HEK293 (cell line): Measurements from ENCODE around the gene SLC6A6.

ENCODE experiments used
- CTCF ChIA-PET: fragments of 350-600 bp; formaldehyde crosslinking; extraction: SDS; loops from one replicate; lab custom pipeline; 2021; ENCODE audit warnings: antibody characterized with exemption; lab: Yijun Ruan, JAX
- POLR2A ChIA-PET: fragments of 300-600 bp; formaldehyde crosslinking; extraction: SDS; loops from one replicate; lab custom pipeline; 2020; ENCODE audit warnings: antibody characterized with exemption, inconsistent platforms; lab: Yijun Ruan, JAX
- H3K27ac ChIP-seq: fragments of 200-500 bp; sonication (Bioruptor generic); 2 replicates; pipeline ENCODE4 v1.5.1; 2014; ENCODE audit warnings: low read depth, low read length, control low read depth, inconsistent platforms; ENCODE audit errors: extremely low read depth
- H3K36me3 ChIP-seq, 2 experiments: fragments of 200-500 bp in 1 of 2; sonication (Bioruptor generic) in 1 of 2; 1 replicate in 1 of 2; 2 replicates in 1 of 2; pipeline ENCODE4 v1.5.1; 2014 to 2017; ENCODE audit warnings: inconsistent platforms in 2 of 2, low read length in 2 of 2; ENCODE audit not compliant: control insufficient read depth in 2 of 2, insufficient read depth in 1 of 2
- H3K4me1 ChIP-seq: fragments of 200-500 bp; sonication (Bioruptor generic); 2 replicates; pipeline ENCODE4 v1.5.1; 2014; ENCODE audit warnings: mild to moderate bottlenecking, low read length, inconsistent platforms; ENCODE audit not compliant: control insufficient read depth, insufficient read depth
- H3K4me3 ChIP-seq: 2 replicates; pipeline ENCODE4 v1.5.1; 2011; ENCODE audit warnings: low read depth, mild to moderate bottlenecking, control low read depth, low read length, moderate library complexity
- H3K9me3 ChIP-seq: fragments of 200-500 bp; sonication (Bioruptor generic); 2 replicates; pipeline ENCODE4 v1.5.1; 2014; ENCODE audit warnings: low read depth, low read length, inconsistent platforms; ENCODE audit not compliant: control insufficient read depth, insufficient read depth
- EGR2 ChIP-seq: fragments of 450-650 bp; formaldehyde crosslinking; IDR thresholded peaks from 2 replicates; pipeline ENCODE4 v1.5.1; 2016; ENCODE audit warnings: low read depth, missing biosample characterization, missing genetic modification characterization
- SCRT2 ChIP-seq: fragments of 450-650 bp; formaldehyde crosslinking; IDR thresholded peaks from 2 replicates; pipeline ENCODE4 v1.5.1; 2016; ENCODE audit warnings: missing biosample characterization, missing genetic modification characterization
- ZBTB8A ChIP-seq: fragments of 450-650 bp; formaldehyde crosslinking; IDR thresholded peaks from 2 replicates; pipeline ENCODE4 v1.5.1; 2016; ENCODE audit warnings: missing biosample characterization, missing genetic modification characterization
- ZFP3 ChIP-seq: fragments of 450-650 bp; formaldehyde crosslinking; IDR thresholded peaks from 2 replicates; pipeline ENCODE4 v1.5.1; 2016; ENCODE audit warnings: low read depth, missing biosample characterization, missing genetic modification characterization
- ZIC2 ChIP-seq: fragments of 450-650 bp; formaldehyde crosslinking; IDR thresholded peaks from 2 replicates; pipeline ENCODE4 v1.5.1; 2016; ENCODE audit warnings: missing biosample characterization, missing genetic modification characterization
- ZNF138 ChIP-seq: fragments of 450-650 bp; formaldehyde crosslinking; IDR thresholded peaks from 2 replicates; pipeline ENCODE4 v1.5.1; 2016; ENCODE audit warnings: missing biosample characterization, missing genetic modification characterization, borderline replicate concordance
- ZNF155 ChIP-seq: fragments of 450-650 bp; formaldehyde crosslinking; IDR thresholded peaks from 2 replicates; pipeline ENCODE4 v1.5.1; 2016; ENCODE audit warnings: missing biosample characterization, missing genetic modification characterization
- ZNF175 ChIP-seq: fragments of 450-650 bp; formaldehyde crosslinking; IDR thresholded peaks from 2 replicates; pipeline ENCODE4 v1.5.1; 2016; ENCODE audit warnings: missing biosample characterization, missing genetic modification characterization
- ZNF311 ChIP-seq: fragments of 450-650 bp; formaldehyde crosslinking; IDR thresholded peaks from 2 replicates; pipeline ENCODE4 v1.5.1; 2017; ENCODE audit warnings: missing biosample characterization, missing genetic modification characterization, borderline replicate concordance
- ZNF416 ChIP-seq: fragments of 450-650 bp; formaldehyde crosslinking; IDR thresholded peaks from 2 replicates; pipeline ENCODE4 v1.5.1; 2016; ENCODE audit warnings: missing biosample characterization, missing genetic modification characterization
- ZNF501 ChIP-seq: fragments of 450-650 bp; formaldehyde crosslinking; IDR thresholded peaks from 2 replicates; pipeline ENCODE4 v1.5.1; 2016; ENCODE audit warnings: missing biosample characterization, missing genetic modification characterization
- ZNF610 ChIP-seq: fragments of 450-650 bp; formaldehyde crosslinking; IDR thresholded peaks from 2 replicates; pipeline ENCODE4 v1.5.1; 2016; ENCODE audit warnings: missing biosample characterization, missing genetic modification characterization, borderline replicate concordance
- ZNF658 ChIP-seq: fragments of 450-650 bp; formaldehyde crosslinking; IDR thresholded peaks from 2 replicates; pipeline ENCODE4; 2016; ENCODE audit warnings: missing biosample characterization, missing genetic modification characterization
- ZNF707 ChIP-seq: fragments of 450-650 bp; formaldehyde crosslinking; IDR thresholded peaks from 2 replicates; pipeline ENCODE4 v1.5.1; 2016; ENCODE audit warnings: missing biosample characterization, missing genetic modification characterization
- TF ChIP-seq, protein P1 (sequence below): fragments of 450-650 bp; formaldehyde crosslinking; IDR thresholded peaks from 2 replicates; pipeline ENCODE4 v1.5.1; 2016; ENCODE audit warnings: missing biosample characterization, missing genetic modification characterization
- TF ChIP-seq, protein P2 (sequence below): fragments of 450-650 bp; formaldehyde crosslinking; IDR thresholded peaks from 2 replicates; pipeline ENCODE4 v1.5.1; 2016; ENCODE audit warnings: missing biosample characterization, missing genetic modification characterization
- TF ChIP-seq, protein P3 (sequence below): fragments of 450-650 bp; formaldehyde crosslinking; IDR thresholded peaks from 2 replicates; pipeline ENCODE4 v1.5.1; 2017; ENCODE audit warnings: missing biosample characterization, mild to moderate bottlenecking, missing genetic modification characterization, moderate library complexity

The SLC6A6 gene

DNA sequence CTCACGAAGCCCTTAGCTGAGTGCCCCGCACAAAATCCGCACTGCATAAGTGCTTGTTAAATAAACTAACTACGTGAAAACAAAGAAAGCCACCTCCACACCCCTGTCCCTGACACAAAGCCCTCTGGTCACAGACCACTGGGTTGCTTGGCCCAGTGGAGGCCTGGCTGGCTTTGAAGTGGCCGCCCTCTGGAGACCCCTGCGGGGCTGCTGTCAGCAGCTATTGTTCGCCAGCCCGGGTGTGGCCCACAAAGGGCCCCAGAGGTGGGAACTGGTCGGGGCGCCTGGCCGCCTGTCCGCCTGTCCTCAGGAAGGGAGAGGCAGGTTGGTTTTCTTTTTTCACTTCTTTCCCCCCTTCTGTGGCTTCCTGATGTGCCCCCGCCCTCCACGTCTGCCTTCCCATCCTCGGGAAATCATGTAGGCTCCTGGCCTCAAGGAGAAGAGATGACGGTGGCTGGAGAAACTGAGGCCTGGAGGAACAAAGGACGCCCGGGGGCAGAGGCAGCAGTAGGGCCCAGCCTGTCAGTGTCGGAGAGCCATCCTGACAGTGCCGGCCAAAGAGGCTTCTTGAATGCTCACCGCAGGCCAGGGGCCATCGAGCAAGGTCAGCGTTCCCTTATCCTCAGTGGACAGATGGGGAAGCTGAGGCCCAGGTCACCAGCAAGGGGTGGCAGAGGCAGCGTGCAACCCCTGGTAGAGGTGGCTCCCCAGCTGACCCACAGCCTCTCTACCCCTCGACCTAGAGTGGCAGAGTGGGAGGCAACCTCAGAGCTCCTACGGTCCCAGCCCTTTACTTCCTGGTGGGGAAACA lies 61.1 kb downstream of the SLC6A6 start (continued):
- TF ChIP-seq, protein P1, sequence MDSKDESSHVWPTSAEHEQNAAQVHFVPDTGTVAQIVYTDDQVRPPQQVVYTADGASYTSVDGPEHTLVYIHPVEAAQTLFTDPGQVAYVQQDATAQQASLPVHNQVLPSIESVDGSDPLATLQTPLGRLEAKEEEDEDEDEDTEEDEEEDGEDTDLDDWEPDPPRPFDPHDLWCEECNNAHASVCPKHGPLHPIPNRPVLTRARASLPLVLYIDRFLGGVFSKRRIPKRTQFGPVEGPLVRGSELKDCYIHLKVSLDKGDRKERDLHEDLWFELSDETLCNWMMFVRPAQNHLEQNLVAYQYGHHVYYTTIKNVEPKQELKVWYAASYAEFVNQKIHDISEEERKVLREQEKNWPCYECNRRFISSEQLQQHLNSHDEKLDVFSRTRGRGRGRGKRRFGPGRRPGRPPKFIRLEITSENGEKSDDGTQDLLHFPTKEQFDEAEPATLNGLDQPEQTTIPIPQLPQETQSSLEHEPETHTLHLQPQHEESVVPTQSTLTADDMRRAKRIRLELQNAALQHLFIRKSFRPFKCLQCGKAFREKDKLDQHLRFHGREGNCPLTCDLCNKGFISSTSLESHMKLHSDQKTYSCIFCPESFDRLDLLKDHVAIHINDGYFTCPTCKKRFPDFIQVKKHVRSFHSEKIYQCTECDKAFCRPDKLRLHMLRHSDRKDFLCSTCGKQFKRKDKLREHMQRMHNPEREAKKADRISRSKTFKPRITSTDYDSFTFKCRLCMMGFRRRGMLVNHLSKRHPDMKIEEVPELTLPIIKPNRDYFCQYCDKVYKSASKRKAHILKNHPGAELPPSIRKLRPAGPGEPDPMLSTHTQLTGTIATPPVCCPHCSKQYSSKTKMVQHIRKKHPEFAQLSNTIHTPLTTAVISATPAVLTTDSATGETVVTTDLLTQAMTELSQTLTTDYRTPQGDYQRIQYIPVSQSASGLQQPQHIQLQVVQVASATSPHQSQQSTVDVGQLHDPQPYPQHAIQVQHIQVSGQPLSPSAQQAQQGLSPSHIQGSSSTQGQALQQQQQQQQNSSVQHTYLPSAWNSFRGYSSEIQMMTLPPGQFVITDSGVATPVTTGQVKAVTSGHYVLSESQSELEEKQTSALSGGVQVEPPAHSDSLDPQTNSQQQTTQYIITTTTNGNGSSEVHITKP (tag by site-specific recombination) = no peak
- TF ChIP-seq EGR2 (tag by site-specific recombination) (no peak), ZNF311 (tag by site-specific recombination) (no peak), ZNF501 (tag by site-specific recombination) (no peak), ZIC2 (0 out of 2 replicates have a peak, but pooled peaks have one; percentile 31), ZBTB8A (no peak), ZNF175 (tag by site-specific recombination) (no peak), ZFP3 (tag by site-specific recombination) (no peak), ZNF416 (tag by site-specific recombination) (no peak)
- TF ChIP-seq, protein P2, sequence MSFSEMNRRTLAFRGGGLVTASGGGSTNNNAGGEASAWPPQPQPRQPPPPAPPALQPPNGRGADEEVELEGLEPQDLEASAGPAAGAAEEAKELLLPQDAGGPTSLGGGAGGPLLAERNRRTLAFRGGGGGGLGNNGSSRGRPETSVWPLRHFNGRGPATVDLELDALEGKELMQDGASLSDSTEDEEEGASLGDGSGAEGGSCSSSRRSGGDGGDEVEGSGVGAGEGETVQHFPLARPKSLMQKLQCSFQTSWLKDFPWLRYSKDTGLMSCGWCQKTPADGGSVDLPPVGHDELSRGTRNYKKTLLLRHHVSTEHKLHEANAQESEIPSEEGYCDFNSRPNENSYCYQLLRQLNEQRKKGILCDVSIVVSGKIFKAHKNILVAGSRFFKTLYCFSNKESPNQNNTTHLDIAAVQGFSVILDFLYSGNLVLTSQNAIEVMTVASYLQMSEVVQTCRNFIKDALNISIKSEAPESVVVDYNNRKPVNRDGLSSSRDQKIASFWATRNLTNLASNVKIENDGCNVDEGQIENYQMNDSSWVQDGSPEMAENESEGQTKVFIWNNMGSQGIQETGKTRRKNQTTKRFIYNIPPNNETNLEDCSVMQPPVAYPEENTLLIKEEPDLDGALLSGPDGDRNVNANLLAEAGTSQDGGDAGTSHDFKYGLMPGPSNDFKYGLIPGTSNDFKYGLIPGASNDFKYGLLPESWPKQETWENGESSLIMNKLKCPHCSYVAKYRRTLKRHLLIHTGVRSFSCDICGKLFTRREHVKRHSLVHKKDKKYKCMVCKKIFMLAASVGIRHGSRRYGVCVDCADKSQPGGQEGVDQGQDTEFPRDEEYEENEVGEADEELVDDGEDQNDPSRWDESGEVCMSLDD (tag by site-specific recombination) = no peak

DNA sequence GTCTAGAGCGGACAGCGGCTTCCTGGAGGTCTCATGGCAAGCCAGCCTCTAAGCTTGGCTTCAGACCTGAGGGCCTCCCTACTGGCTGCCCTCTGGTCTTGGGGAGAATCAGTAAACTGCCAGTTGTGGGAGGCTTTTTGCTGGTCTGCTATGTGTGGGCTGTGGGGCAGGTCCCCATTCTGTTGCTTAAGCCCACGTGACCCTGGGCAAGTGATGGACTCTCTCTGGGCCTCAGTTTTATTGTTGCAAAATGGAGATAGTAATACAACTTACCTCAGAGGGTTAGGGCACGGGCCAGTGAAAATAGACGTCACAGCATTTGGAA lies 61.7 kb downstream of the SLC6A6 start:
- H3K9me3 ChIP-seq = no peaks in the 10 kb centered on the region
- ChIA-PET POLR2A (no interaction called here), CTCF (interaction anchor here (1.1 to 14.4 kb wide), 3 partner anchors 9 to 205 kb away, joined by 4 to 163 read pairs (median 7); no protein-coding TSS in a partner anchor)
- H3K4me1 ChIP-seq = no peaks in the 10 kb centered on the region
- H3K36me3 ChIP-seq = peaks cover 0 to 35% of the 10 kb centered on the region in 2 experiments; a peak in 2 of 3 replicates
- no peak overlapping the region for H3K27ac ChIP-seq
- TF ChIP-seq ZNF138 (tag by site-specific recombination) = no peak
- TF ChIP-seq ZNF658 = no peak
- no peak for TF ChIP-seq SCRT2
- no peak for TF ChIP-seq ZNF707 (tag by site-specific recombination)
- no peak for TF ChIP-seq ZNF610 (tag by site-specific recombination)
- TF ChIP-seq, protein P3, sequence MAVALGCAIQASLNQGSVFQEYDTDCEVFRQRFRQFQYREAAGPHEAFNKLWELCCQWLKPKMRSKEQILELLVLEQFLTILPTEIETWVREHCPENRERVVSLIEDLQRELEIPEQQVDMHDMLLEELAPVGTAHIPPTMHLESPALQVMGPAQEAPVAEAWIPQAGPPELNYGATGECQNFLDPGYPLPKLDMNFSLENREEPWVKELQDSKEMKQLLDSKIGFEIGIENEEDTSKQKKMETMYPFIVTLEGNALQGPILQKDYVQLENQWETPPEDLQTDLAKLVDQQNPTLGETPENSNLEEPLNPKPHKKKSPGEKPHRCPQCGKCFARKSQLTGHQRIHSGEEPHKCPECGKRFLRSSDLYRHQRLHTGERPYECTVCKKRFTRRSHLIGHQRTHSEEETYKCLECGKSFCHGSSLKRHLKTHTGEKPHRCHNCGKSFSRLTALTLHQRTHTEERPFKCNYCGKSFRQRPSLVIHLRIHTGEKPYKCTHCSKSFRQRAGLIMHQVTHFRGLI (tag by site-specific recombination) = no peak
- TF ChIP-seq ZNF155 = no peak
- H3K4me3 ChIP-seq = no peak overlapping the region
